ENCODE data around the gene TWNK. TPM values are rescaled to one million over a fixed set of nuclear protein-coding genes. Genes with fewer than 3 reads are reported as not detected.

TWNK gene
- total RNA-seq, 6 experiments from 2014 or later: 5.7 to 9.5 (median 7.0) TPM

DNA sequence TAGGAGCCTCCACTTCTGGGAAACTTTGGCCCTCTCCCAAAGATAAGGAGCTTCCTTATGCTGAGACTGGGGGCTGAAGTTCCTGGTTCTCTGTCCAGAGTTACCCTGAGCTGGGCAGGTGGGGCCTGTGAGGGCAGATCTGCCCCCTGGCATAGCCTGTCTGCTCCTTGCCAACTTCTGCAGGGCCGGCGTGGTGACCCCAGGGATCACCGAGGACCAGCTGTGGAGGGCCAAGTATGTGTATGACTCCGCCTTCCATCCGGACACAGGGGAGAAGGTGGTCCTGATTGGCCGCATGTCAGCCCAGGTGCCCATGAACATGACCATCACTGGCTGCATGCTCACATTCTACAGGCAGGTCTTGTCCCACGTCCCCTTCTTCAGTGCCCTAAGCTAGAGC lies 48.0 kb downstream of the TWNK start:
- peaks cover 14% of the 10 kb centered on the region for H3K4me1 Mint-ChIP-seq (ENCODE audit: low read depth)
- H3K36me3 Mint-ChIP-seq (ENCODE audit: low read depth): peaks cover 33% of the 10 kb centered on the region
- no peak overlapping the region for H3K4me3 Mint-ChIP-seq
- no peak overlapping the region for H3K27ac Mint-ChIP-seq
- H3K27me3 Mint-ChIP-seq (ENCODE audit: insufficient read depth): peaks cover 2% of the 10 kb centered on the region
- TF ChIP-seq, protein P1, sequence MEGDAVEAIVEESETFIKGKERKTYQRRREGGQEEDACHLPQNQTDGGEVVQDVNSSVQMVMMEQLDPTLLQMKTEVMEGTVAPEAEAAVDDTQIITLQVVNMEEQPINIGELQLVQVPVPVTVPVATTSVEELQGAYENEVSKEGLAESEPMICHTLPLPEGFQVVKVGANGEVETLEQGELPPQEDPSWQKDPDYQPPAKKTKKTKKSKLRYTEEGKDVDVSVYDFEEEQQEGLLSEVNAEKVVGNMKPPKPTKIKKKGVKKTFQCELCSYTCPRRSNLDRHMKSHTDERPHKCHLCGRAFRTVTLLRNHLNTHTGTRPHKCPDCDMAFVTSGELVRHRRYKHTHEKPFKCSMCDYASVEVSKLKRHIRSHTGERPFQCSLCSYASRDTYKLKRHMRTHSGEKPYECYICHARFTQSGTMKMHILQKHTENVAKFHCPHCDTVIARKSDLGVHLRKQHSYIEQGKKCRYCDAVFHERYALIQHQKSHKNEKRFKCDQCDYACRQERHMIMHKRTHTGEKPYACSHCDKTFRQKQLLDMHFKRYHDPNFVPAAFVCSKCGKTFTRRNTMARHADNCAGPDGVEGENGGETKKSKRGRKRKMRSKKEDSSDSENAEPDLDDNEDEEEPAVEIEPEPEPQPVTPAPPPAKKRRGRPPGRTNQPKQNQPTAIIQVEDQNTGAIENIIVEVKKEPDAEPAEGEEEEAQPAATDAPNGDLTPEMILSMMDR (IDR thresholded peaks at IDR 0.05): no peak
- no peak for DNase-seq
- no peaks in the 10 kb centered on the region for H3K9me3 Mint-ChIP-seq

DNA sequence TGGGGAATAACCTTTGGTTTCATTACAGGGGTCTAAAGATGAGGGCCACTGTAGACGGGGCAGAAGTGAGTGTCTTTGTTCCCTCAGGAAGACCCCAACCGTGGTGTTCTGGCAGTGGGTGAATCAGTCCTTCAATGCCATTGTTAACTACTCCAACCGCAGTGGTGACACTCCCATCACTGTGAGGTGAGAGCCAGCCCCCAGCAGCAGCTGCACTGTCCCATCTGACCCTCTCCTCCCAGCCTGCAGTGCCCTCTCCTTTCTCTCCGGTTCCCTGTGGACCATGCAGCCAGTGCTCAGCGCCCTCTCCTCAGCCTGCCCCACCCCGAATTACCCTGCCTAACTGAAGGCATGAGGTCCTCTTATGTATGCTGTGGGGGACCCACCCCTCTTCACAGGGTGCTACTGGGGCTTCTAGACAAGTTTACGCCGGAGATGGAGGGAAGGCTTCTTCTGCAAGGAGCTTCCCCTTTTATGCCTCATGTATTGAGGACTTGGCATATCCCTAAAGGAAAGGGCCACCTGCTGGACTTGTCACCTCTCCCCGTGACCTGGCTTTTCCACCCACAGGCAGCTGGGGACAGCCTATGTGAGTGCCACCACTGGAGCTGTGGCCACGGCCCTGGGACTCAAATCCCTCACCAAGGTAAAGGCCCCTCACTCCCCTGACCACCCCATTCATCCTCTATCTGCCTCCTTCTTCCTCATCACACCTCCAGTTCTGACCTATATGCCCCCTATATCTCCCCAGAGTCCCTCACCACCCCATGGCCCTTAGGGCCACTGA lies 48.8 kb downstream of the TWNK start:
- H3K27me3 Mint-ChIP-seq (ENCODE audit: insufficient read depth): peaks cover 3% of the 10 kb centered on the region
- DNase-seq: no peak
- H3K4me1 Mint-ChIP-seq (ENCODE audit: low read depth): peaks cover 14% of the 10 kb centered on the region
- H3K27ac Mint-ChIP-seq: no peak overlapping the region
- no peak overlapping the region for H3K4me3 Mint-ChIP-seq
- no peaks in the 10 kb centered on the region for H3K9me3 Mint-ChIP-seq
- TF ChIP-seq, protein P1 (IDR thresholded peaks at IDR 0.05): no peak
- peaks cover 33% of the 10 kb centered on the region for H3K36me3 Mint-ChIP-seq (ENCODE audit: low read depth)

DNA sequence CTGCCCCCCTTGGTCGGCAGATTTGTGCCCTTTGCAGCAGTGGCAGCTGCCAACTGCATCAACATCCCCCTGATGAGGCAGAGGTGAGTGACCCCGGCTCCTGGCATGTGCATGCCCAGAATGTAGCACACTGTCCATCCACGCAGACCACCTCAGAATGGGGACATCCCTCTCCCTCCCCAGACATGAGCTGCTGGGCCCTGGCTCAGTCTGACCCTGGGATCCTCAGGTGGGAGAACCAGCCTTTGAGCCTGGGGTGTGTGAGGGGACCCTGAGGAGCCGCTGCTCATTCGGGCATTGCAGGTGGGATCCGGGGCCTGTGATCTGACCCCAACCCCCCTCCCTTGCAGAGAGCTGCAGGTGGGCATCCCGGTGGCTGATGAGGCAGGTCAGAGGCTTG lies 49.4 kb downstream of the TWNK start:
- Mint-ChIP-seq H3K4me1 (ENCODE audit: low read depth) (peaks cover 20% of the 10 kb centered on the region), H3K4me3 (no peak overlapping the region), H3K9me3 (no peaks in the 10 kb centered on the region), H3K36me3 (ENCODE audit: low read depth) (peaks cover 33% of the 10 kb centered on the region), H3K27me3 (ENCODE audit: insufficient read depth) (peaks cover 2% of the 10 kb centered on the region), H3K27ac (no peak overlapping the region)
- TF ChIP-seq, protein P1 (IDR thresholded peaks at IDR 0.05): no peak
- no peak for DNase-seq

DNA sequence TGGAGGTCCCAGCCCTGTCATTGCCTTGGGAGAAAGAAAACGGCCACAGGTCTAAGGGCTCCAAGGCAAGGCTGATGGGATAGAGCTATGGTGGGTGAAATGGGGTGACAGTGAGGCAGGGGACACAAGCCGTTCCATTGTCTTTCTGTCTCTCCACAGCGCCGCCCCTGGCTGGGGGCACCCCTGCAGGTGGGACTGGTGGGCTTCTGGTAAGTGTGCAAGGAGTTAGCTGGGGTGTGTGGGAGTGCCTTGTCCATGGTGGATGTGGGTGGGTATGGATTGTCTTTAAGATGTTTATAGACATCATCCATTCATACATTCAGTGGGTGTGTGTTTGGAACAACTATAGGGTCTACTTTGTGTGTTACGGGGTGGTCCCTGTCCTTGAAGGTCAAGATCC lies 51.1 kb downstream of the TWNK start:
- Mint-ChIP-seq H3K9me3 (no peaks in the 10 kb centered on the region), H3K4me1 (ENCODE audit: low read depth) (peaks cover 34% of the 10 kb centered on the region), H3K27me3 (ENCODE audit: insufficient read depth) (peaks cover 1% of the 10 kb centered on the region), H3K27ac (no peak overlapping the region; the same call in 1 of the 2 replicates), H3K4me3 (no peak overlapping the region), H3K36me3 (ENCODE audit: low read depth) (peaks cover 31% of the 10 kb centered on the region)
- TF ChIP-seq, protein P1 (IDR thresholded peaks at IDR 0.05): no peak
- DNase-seq: no peak

DNA sequence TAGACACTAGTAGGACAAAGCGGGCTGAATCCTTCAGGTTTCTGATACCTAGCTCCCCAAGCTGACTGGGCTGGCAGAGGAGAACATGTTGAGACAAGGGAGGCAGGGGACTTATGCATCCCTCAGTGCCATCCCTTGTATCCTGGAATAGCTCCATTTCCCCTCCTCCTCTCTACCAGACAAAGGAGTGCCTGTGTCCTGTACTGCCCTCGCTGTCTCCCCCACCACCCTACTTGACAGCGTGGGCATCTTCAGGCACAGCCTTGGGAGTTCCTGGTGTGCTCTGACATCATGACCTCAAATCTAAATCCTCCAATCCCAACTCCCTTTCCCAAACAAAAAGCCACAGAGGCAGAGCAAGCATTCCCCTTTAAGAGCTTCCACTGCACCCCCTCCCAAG lies 52.7 kb downstream of the TWNK start:
- TF ChIP-seq, protein P1 (IDR thresholded peaks at IDR 0.05): no peak
- no peak for DNase-seq
- Mint-ChIP-seq H3K4me1 (ENCODE audit: low read depth) (peaks cover 33% of the 10 kb centered on the region), H3K27ac (no peak overlapping the region), H3K36me3 (ENCODE audit: low read depth) (peaks cover 28% of the 10 kb centered on the region), H3K9me3 (no peaks in the 10 kb centered on the region), H3K27me3 (ENCODE audit: insufficient read depth) (peaks cover 1% of the 10 kb centered on the region), H3K4me3 (no peak overlapping the region)

All from HFFc6 (cell line).